IPS-NIHi7 (cell line): ENCODE data around the gene CCDC88C.
A peak's percentile ranks its signal among the peaks of the same experiment; 100 is the strongest.
"Not testable (repeated sequence)": the region's sequence is repeated elsewhere in the genome, so short reads cannot be mapped to it uniquely, and the experiment has no call there.

Source experiments
- DNase-seq: peaks from one replicate; pipeline ENCODE4 v3.0.0; 2012; ENCODE audit warnings: mixed read lengths; ENCODE audit errors: extremely low spot score

The CCDC88C gene

GRCh38 chr14:91416744-91417119 is 888 bp downstream of the CCDC88C start:
- DNase-seq, result no peak

GRCh38 chr14:91415794-91416743 is 1.6 kb downstream of the CCDC88C start:
- DNase-seq, result no peak

GRCh38 chr14:91414475-91414833 is 3.2 kb downstream of the CCDC88C start:
- no peak for DNase-seq

GRCh38 chr14:91413547-91414474 is 3.8 kb downstream of the CCDC88C start:
- DNase-seq, result peak; percentile 94

GRCh38 chr14:91412939-91413338 is 4.7 kb downstream of the CCDC88C start:
- DNase-seq, result no peak

- no peak for DNase-seq
Measured at GRCh38 chr14:91410771-91411536, 6.7 kb downstream of the CCDC88C start.

- no peak for DNase-seq
Measured at GRCh38 chr14:91409928-91410718, 7.5 kb downstream of the CCDC88C start.

GRCh38 chr14:91409240-91409639 is 8.4 kb downstream of the CCDC88C start:
- DNase-seq, result not testable (repeated sequence)

- no peak for DNase-seq
Measured at GRCh38 chr14:91406982-91407381, 10.6 kb downstream of the CCDC88C start.

- no peak for DNase-seq
Measured at GRCh38 chr14:91406451-91406850, 11.2 kb downstream of the CCDC88C start.

- DNase-seq, result no peak
Measured at GRCh38 chr14:91405724-91406435, 11.7 kb downstream of the CCDC88C start.

- DNase-seq, result no peak
Measured at GRCh38 chr14:91405241-91405721, 12.3 kb downstream of the CCDC88C start.

- DNase-seq, result no peak
Measured at GRCh38 chr14:91402771-91403600, 14.6 kb downstream of the CCDC88C start.

- no peak for DNase-seq
Measured at GRCh38 chr14:91402348-91402747, 15.3 kb downstream of the CCDC88C start.

- no peak for DNase-seq
Measured at GRCh38 chr14:91401751-91402150, 15.9 kb downstream of the CCDC88C start.

GRCh38 chr14:91400696-91401095 is 16.9 kb downstream of the CCDC88C start:
- no peak for DNase-seq

- no peak for DNase-seq
Measured at GRCh38 chr14:91399868-91400640, 17.6 kb downstream of the CCDC88C start.

- DNase-seq, result no peak
Measured at GRCh38 chr14:91398707-91399106, 18.9 kb downstream of the CCDC88C start.
